Stimulated activated CD8-positive, alpha-beta memory T cell treated with anti-CD3 and anti-CD28 coated beads, Interleukin-2, amount 100 ng/mL, for 1 hour (primary cell): Measurements from ENCODE around the gene ARL1.
"Not testable (repeated sequence)": the region's sequence is repeated elsewhere in the genome, so short reads cannot be mapped to it uniquely, and the experiment has no call there.

Experiments used
- DNase-seq, 2 donors: peaks; one replicate each; pipeline ENCODE4 v3.0.0-alpha.2; 2020; ENCODE audit warnings: low read depth in 2 of 2

Gene ARL1

DNA sequence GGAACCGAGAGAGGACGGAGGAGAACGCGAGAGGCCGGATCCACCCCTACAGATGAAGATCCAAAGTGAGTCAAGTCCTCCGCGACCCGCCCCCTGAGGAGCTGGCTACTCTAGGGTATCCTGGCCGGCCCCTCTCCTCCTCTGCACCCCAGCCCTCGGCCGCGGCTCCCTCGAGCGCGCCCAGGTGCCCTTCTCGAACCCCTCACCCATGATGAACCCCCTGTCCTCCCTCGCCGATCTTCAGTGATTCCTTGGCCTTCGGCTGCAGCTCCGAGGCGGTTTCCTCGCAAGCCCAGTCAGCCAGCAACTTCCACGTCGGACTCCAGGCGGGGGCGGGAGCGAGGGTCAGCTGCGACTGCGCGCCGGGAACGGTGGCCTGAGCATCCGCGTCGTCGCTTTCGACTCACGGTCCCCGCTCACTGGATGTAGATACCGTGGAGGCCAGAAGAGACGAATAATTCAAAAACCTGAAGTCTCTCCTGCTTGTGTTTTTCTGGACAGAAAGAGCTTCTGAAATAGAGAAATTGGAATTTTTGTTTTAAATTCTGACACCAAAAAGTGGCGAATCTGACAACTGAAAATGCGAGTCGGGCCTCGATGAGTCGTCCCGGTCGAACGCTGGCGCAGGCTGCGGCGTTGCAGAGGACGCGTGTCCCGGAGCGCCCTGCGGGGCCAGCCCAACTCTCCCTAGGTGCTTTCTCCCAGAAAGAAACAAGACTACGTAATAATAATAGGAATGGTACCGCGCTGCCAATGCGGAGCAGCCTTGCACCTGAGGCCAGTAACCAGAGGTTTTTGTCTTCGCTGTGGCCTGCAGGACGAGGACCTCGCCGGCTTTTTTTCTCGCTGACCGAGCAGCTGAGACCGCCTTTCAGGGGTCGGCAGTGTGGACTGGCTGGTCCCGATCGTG is at the start of gene ARL1:
ARL1 (minus strand) TSS at position 337 of the 910 bp plus-strand sequence; CDS start at position 210, 127 bp downstream.
- peak; percentile 55 to 68 for DNase-seq

DNA sequence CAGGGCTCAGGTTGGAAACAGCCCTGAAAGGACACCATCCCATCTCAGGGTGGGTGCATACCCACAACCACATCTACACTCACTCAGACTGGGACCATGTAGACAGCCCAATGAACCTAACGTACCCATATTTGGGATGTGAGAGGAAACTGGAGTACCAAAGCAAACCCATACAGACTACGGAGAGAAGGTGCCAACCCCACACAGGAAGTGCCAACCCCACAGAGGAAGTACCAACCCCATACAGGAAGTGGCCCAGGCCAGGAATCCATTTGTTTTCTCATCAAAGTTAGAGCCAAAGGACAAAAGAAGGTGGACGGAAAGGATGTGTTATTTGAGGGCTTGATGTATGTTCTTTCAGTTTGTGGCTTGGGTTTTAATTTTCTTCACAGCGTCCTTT is 48.1 kb upstream of the ARL1 start:
- peak in 1 of 2 donors; percentile 0 for DNase-seq

- DNase-seq, result no peak
Observed at GRCh38 chr12:101441461-101442224, 34.1 kb upstream of the ARL1 start.

DNA sequence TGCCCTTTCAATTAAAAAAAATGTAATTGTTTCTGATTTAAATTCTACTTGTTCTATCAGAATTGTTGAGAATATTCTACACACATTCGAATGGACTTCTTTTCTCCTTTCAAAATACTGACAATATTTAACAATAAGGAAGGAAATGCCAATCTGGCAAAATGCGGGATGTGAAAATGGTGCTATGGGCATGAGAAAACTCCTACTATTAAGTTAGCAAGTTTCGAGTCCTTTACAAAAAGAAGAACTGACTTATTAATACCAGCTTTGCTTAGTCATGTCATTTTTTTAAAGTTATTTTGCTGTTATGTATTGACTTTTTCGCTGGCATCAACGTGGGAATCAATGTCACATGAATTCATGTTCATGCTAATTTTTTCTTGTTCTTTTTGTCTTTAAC is 31.7 kb upstream of the ARL1 start:
- no peak for DNase-seq

DNA sequence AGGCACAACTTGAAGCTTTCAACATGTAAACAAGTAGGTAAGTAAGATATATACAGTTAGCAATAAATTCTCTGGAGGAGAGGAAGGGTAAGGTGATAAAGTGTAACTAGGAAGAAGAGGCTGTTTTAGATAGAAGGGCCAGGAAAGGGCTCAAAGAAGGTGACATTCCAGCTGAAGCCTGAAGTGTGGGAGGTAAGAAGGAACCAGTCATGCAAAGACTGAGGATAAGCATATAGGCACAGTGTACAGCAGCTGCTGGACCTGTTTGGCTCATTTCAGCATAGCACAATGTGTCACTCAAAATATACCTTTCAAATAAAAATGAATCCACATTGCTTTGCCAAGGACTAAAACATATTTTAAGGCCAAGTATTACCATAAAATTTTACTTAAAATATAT is 28.6 kb upstream of the ARL1 start:
- no peak for DNase-seq

- no peak for DNase-seq
Observed at GRCh38 chr12:101430456-101430855, 22.9 kb upstream of the ARL1 start.

DNA sequence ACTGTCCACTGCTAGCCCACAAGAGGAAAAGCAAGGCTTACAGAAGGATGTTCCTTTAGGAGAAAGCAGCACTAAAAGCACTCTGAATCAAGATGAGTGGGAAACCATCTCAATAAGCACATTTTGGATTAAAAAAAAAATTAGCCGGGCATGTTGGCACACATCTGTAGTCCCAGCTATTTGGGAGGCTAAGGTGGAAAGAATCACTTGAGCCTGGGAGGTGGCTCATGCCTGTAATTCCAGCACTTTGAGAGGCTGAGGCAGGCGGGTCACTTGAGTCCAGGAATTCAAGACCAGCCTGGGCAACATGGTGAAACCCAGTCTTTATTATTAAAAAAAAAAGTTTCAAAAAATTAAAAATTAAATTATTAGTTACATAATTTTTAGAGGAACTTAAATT is 17.0 kb upstream of the ARL1 start:
- no peak for DNase-seq

DNA sequence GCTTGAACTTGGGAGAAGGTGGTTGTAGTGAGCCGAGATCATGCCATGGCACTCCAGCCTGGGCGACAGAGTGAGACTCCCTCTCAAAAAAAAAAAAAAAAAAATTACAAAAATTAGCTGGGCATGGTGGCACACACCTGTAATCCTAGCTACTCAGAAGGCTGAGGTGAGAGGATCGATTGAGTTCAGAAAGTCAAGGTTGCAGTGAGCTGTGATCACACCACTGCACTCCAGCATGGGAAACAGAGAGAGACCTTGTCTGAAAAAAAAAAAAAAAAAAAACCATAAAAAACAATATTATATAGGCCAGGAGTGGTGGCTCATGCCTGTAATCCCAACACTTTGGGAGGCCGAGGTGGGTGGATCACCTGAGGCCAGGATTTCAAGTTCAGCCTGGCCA is 14.5 kb upstream of the ARL1 start:
- DNase-seq, result not testable (repeated sequence)

DNA sequence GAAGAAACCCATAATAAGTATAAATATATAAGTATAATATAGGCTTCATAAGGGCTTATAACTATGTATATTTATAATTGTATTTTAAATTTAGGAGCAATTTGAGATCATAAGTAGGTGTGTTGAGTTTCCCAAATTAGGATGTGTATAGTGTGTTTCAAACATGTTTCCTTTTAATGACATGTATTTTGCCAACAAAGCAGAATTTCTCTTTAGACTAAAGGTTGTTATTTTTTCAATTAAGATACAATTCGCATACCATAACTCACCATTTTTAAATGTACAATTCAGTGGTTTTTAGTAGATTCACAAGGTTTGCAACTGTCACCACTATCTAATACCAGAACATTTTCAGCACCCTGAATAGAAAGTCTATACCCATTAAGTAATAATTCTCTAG is 7.7 kb upstream of the ARL1 start:
- DNase-seq, result no peak

- DNase-seq, result no peak
Observed at GRCh38 chr12:101414533-101415119, 7.1 kb upstream of the ARL1 start.

GRCh38 chr12:101410169-101410568 is 2.6 kb upstream of the ARL1 start:
- DNase-seq, result not testable (repeated sequence)

GRCh38 chr12:101407049-101407435 is 530 bp downstream of the ARL1 start:
- DNase-seq, result no peak

GRCh38 chr12:101391181-101391580 is 16.4 kb downstream of the ARL1 start:
- DNase-seq, result not testable (repeated sequence)

- no peak for DNase-seq
Observed at GRCh38 chr12:101379149-101379548, 28.4 kb downstream of the ARL1 start.

GRCh38 chr12:101375573-101375972 is 32.0 kb downstream of the ARL1 start:
- DNase-seq, result no peak

- DNase-seq, result no peak
Observed at GRCh38 chr12:101372431-101372830, 35.1 kb downstream of the ARL1 start.

DNA sequence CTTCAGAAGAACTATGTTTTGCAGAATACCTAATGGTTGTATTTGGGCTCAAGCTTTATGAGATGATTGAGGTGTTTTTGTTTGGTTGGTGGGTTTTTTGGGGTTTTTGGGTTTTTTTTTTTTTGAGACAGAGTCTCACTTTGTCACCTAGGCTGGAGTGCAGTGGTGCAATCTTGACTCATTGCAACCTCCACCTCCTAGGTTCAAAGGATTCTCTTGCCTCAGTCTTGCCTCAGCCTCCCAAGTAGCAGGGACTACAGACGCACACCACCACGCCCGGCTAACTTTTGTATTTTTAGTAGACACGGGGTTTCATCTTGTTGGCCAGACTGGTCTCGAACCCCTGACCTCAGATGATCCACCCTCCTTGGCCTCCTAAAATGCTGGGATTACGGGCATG is 39.6 kb downstream of the ARL1 start:
- DNase-seq, result no peak

DNA sequence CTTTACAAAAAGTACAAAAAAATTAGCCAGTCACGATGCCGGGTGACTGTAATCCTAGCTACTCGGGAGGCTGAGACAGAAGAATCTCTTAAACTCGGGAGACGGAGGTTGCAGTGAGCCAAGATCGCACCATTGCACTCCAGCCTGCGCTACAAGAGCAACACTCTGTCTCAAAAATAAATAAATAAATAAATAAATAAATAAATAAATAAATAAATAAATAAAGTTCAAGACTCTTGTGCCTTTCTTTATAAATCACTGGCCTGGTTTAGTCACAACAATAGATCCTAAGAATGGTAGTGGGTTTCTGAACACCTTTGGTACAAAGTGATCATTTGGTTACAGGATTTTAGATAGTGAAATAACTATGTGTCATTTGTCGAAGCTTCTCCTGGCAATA is 46.1 kb downstream of the ARL1 start:
- no peak for DNase-seq

DNA sequence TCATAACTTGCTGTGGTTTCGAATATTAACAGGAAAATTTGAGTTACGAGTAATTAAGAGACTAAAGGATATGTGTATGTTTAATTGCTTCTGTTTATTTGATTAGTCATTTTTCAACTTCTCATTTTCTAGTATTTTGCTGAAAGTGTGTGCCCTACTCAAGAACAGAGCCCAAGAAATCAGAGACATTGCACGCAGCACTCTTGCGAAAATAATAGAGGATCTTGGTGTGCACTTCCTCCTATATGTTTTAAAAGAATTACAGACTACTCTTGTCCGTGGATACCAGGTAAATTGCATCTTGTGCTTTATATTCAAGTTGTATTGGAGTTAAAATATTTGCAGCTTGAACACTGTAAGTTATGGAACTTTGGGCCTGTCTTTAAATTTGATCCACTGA is 50.8 kb downstream of the ARL1 start:
- DNase-seq, result no peak

GRCh38 chr12:101351682-101352081 is 55.9 kb downstream of the ARL1 start:
- no peak for DNase-seq

GRCh38 chr12:101343893-101344292 is 63.7 kb downstream of the ARL1 start:
- DNase-seq, result no peak
